HG02759 (cell line): Measurements from ENCODE around the gene ASF1A.
A peak's percentile ranks its signal among the peaks of the same experiment; 100 is the strongest.

Source experiments
- ATAC-seq: cut with Tn5 transposase; IDR thresholded peaks from one replicate; pipeline ENCODE4 v1.9.1; 2021; ENCODE audit warnings: mild to moderate bottlenecking, moderate library complexity; ENCODE audit not compliant: unreplicated experiment

The ASF1A gene

DNA sequence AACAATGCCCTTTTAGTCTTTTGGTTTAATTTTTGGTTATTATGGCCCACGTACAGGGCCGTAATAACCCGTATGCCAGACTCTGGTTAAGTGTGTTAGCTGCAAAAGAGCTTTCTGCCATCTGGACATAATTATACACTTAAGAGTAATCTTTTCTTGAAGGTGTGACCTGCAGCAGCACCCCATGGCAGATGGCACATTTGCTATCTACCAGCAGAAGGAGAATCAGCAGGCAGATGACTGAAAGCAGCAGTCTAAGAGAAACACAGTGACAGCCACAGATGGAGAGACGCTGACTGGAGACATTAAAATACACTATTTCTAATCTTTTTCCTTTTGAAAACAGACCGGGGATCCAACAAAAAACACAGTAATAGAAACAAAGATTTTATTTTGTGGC lies 18.7 kb downstream of the ASF1A start:
- ATAC-seq, result no peak

DNA sequence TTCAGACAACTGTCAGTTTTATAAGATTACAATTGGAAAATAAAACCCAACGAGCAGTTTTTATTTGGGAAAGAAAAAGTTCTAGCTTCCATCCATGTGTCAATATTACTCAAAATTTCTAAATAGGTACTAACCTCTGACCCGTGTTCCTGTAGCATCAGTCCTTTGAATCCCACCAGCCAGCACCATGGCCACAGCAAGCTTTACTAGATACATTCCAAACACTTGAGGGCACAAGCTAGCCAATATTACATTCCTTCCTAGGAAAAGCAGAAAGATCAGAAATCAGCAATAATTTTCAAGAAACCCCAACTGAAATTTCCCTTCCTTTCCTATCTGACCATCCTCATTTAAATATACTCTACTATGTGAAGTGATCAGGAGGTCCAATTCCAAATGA lies 19.2 kb downstream of the ASF1A start:
- no peak for ATAC-seq

GRCh38 chr6:118914598-118914997 lies 20.6 kb downstream of the ASF1A start:
- ATAC-seq, result no peak

- ATAC-seq, result no peak
Measured at GRCh38 chr6:118917546-118918328, 23.8 kb downstream of the ASF1A start.

GRCh38 chr6:118918329-118918725 lies 24.4 kb downstream of the ASF1A start:
- no peak for ATAC-seq

DNA sequence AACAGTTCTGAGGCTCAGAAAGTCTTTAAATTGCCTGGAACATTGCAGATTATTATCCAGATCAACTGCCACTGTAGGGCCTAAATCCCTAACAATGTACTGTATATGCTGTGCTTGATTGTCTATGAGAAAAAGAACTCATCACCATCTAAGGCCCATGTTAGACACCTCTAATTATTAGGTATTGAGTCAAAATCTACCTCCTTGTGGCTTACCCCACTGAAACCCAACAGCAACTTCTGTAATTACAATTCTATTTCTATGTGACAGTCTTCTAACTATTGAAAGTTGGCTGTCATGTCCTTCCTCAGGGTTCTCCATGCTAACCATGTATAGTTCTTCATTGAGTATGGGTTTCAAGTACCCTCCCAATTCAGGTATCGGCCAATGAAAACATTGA lies 27.1 kb downstream of the ASF1A start:
- ATAC-seq, result no peak

GRCh38 chr6:118923035-118923434 lies 29.1 kb downstream of the ASF1A start:
- no peak for ATAC-seq

- ATAC-seq, result no peak
Measured at GRCh38 chr6:118930680-118931079, 36.7 kb downstream of the ASF1A start.

GRCh38 chr6:118931436-118931835 lies 37.5 kb downstream of the ASF1A start:
- no peak for ATAC-seq

GRCh38 chr6:118932421-118932820 lies 38.5 kb downstream of the ASF1A start:
- no peak for ATAC-seq

DNA sequence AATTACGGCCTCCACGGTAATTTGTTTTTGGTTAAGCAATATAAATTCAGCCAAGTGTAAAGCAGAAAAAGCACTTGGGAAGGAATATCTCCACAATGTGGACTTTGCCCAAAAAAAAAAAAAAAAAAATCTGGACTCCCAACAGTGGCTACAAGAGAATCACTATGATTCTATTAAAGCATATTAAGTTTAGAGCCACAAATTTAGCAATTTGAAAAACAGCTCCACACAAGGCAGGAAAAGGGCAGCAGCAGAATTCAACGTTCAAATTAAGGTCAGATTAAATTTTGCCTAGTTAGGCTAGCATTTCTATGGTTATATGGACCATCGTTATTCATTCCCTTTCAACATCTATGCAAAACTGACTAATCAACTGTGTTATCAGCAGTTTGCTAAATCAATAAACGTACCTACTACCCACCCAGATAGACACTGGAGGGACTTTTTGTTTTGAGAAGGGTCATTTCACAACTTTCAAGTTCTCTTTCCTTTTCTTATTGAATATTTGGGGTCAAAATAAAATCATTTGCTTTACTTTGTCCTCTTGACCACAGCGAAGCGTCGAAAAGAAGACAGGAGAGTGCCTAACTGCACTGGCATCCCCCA lies 40.0 kb downstream of the ASF1A start:
- ATAC-seq, result peak; percentile 1

- peak; percentile 94 for ATAC-seq
Measured at GRCh38 chr6:118934461-118935330, 40.7 kb downstream of the ASF1A start, which contains the start of gene MCM9. Gene MCM9, minus strand, starts transcription at chr6:118935159. Its CDS starts 3,436 bp downstream, at chr6:118931723.

DNA sequence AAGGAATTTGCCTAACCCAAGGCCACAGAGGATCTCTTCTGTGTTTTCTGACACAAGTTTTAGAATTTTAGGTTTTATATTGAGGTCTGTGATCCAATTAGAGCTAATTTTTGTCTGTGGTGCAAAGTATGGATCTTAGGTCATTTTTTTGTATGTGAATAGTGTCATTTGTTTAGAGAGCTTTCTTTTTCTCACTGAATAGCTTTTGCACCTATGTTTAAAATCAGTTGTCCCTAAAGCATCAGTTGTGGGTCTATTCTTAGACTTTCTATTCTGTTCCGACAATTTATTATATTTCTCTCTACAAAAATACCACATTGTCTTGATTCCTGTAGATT lies 41.3 kb downstream of the ASF1A start:
- ATAC-seq, result peak; percentile 3

GRCh38 chr6:118935978-118936703 lies 42.2 kb downstream of the ASF1A start:
- no peak for ATAC-seq

- ATAC-seq, result no peak
Measured at GRCh38 chr6:118939683-118940082, 45.7 kb downstream of the ASF1A start.

DNA sequence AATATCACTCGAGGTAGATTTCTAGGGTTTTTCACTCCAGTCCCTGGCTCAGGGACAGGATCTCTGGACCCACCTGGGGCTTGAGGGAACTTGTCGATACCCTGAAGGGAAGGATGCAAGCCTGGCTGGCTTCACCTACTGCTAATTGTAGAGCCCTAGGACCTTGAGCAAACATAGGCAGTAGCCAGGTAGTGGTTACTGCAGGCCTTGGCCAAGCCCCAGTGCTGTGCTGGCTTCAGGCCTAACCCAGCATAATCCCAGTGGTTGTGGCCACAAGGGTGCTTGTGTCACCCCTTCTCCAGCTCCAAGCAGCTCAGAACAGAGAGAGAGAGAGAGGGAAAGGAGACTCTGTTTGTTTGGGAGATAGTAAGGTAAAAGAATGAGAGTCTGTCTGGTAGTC lies 46.8 kb downstream of the ASF1A start:
- ATAC-seq, result no peak

GRCh38 chr6:118945217-118945616 lies 51.3 kb downstream of the ASF1A start:
- ATAC-seq, result no peak

- ATAC-seq, result no peak
Measured at GRCh38 chr6:118952683-118953082, 58.7 kb downstream of the ASF1A start.

GRCh38 chr6:118953391-118953790 lies 59.4 kb downstream of the ASF1A start:
- ATAC-seq, result no peak
